Neural cell (in vitro differentiated cells): ENCODE results near the gene PGBD5.

Experiments
- CTCF ChIP-seq: fragments of 450-650 bp; IDR thresholded peaks from 2 replicates; pipeline ENCODE4 v1.5.1; 2014; ENCODE audit warnings: antibody characterized with exemption, mild to moderate bottlenecking, moderate library complexity; ENCODE audit not compliant: poor library complexity, severe bottlenecking
- EP300 ChIP-seq: fragments of 450-650 bp; conservative IDR thresholded peaks from 2 replicates; pipeline ENCODE4 v1.6.1; 2014; ENCODE audit warnings: antibody characterized with exemption, mild to moderate bottlenecking, moderate library complexity; ENCODE audit not compliant: poor library complexity, severe bottlenecking
- EZH2 ChIP-seq: fragments of 200-600, 300-800 bp; shearing (Covaris generic), sonication (generic); IDR thresholded peaks from 2 replicates; pipeline ENCODE4 v1.6.1; 2014; ENCODE audit warnings: antibody characterized with exemption, low read length, borderline replicate concordance, mild to moderate bottlenecking; ENCODE audit not compliant: insufficient read depth, poor library complexity, severe bottlenecking
- MXI1 ChIP-seq: fragments of 450-650 bp; conservative IDR thresholded peaks from 2 replicates; pipeline ENCODE4 v1.6.1; 2014; ENCODE audit warnings: antibody characterized with exemption, mild to moderate bottlenecking; ENCODE audit not compliant: poor library complexity, severe bottlenecking
- POLR2AphosphoS5 ChIP-seq: IDR thresholded peaks from 2 replicates; pipeline ENCODE4 v1.6.1; 2012
- REST ChIP-seq: IDR thresholded peaks from 2 replicates; pipeline ENCODE4 v1.6.1; 2012; ENCODE audit warnings: borderline replicate concordance
- SMC3 ChIP-seq: fragments of 450-650 bp; conservative IDR thresholded peaks from 2 replicates; pipeline ENCODE4 v1.6.1; 2014; ENCODE audit warnings: antibody characterized with exemption, mild to moderate bottlenecking, moderate library complexity; ENCODE audit not compliant: poor library complexity
- TAF1 ChIP-seq: IDR thresholded peaks from 2 replicates; pipeline ENCODE4 v1.6.1; 2012; ENCODE audit warnings: low read depth

- TF ChIP-seq POLR2AphosphoS5 = no peak
- TF ChIP-seq CTCF = no peak
- TF ChIP-seq REST = no peak
- TF ChIP-seq TAF1 = no peak
- no peak for TF ChIP-seq EP300
- TF ChIP-seq MXI1 = no peak
- no peak for TF ChIP-seq SMC3
- no peak for TF ChIP-seq EZH2
These were observed 112.5 kb downstream of the PGBD5 start for GRCh38 chr1:230313453-230314141.
